GM19193 (cell line): Measurements from ENCODE around the gene HSF2BP.

Experiments
- POLR2A ChIP-seq: IDR thresholded peaks from 4 replicates; pipeline ENCODE4 v1.6.1; 2011; ENCODE audit not compliant: insufficient read depth, insufficient read length; ENCODE audit errors: extremely low read depth

Gene HSF2BP

GRCh38 chr21:43659136-43660000 is at the start of gene HSF2BP, which contains the start of gene RRP1B:
Gene HSF2BP (minus strand): TSS chr21:43659488. CDS start chr21:43658096, 1,392 bp downstream.
Gene RRP1B (plus strand): TSS chr21:43659560. CDS start chr21:43659665, 105 bp downstream.
- peak; percentile 91 for TF ChIP-seq POLR2A

DNA sequence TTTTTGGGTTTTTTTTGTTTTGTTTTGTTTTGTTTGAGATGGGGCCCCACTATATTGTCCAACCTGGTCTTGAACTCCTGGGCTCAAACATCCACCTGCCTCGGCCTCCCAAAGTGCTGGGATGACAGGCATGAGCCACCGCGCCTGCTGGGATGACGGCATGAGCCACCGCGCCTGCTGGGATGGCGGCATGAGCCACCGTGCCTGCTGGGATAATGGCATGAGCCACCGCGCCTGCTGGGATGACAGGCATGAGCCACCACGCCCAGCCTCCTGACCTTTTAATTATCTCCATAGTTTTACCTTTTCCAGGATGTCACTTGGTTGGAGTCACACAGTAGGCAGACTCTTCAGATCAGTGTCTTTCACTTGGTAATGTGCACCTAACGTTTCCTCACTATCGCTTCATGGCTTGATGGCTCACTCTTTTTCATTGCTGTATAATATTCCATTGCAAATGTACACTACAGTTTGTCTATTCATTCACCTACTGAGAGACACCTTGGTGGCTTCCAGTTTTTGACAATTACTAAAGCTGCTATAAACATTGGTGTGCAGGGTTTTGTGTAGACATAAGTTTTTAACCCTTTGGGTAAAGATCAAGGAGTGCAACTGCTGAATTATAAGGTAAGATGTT is 49.6 kb upstream of the HSF2BP start:
- TF ChIP-seq POLR2A = no peak

DNA sequence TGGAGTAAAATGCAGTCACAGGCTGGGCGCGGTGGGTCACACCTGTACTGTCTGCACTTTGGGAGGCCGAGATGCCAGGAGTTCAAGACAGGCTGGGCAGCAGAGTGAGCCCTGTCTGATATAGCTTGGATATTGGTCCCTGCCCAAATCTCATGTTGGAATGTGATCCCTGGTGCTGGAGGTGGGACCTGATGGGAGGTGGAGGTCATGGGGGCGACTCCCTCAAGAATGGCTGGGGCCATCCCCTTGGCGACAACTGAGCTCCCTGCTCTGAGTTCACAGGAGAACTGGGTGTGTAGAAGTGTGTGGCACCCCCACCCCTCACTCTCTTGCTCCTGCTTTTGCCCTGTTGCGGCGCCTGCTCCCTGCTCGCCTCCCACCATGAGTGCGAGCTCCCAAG is 48.2 kb upstream of the HSF2BP start:
- no peak for TF ChIP-seq POLR2A

DNA sequence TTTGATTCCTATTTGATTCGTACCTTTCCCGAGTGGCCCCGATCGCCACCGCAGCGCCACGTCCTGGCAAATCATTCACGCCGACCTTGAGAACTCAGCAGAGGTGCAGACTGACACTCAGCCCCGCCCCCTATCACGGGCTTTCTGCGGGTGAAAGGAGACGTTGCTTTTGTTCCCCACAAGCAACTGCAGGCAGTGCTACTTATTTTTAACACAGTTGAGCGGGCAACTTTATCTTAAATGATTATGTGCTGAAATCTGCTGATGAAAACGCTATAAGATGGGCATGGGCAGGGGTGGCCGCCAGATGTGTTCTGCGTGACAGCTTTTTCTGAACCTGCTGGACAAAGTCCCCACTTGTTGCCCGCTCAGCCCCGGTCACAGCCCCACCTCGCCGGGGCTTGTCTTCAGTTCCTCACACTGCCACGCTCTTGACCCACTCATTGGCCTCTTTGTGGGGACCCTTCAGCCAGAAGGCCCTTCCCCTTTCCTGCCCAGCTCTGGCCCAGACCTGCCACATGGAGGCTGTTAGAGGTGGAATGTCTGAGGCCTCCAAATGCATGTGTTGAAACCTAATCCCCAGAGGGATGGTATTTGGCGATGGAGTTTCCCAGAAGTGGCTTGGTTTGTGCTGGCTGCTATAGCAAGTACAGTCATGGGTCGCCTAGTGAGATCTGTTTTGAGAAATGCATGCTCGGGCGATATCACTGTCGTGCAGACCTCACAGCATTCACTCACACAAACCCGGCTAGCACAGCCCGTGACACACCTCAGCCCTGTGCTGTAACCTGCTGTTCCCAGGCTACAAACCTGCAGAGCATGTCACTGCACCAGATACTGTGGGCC is 44.0 kb upstream of the HSF2BP start:
- TF ChIP-seq POLR2A = no peak

GRCh38 chr21:43702785-43703034 is 43.4 kb upstream of the HSF2BP start:
- TF ChIP-seq POLR2A = no peak

GRCh38 chr21:43701936-43702784 is 42.9 kb upstream of the HSF2BP start:
- no peak for TF ChIP-seq POLR2A

GRCh38 chr21:43699933-43700599 is 40.8 kb upstream of the HSF2BP start:
- TF ChIP-seq POLR2A = no peak

DNA sequence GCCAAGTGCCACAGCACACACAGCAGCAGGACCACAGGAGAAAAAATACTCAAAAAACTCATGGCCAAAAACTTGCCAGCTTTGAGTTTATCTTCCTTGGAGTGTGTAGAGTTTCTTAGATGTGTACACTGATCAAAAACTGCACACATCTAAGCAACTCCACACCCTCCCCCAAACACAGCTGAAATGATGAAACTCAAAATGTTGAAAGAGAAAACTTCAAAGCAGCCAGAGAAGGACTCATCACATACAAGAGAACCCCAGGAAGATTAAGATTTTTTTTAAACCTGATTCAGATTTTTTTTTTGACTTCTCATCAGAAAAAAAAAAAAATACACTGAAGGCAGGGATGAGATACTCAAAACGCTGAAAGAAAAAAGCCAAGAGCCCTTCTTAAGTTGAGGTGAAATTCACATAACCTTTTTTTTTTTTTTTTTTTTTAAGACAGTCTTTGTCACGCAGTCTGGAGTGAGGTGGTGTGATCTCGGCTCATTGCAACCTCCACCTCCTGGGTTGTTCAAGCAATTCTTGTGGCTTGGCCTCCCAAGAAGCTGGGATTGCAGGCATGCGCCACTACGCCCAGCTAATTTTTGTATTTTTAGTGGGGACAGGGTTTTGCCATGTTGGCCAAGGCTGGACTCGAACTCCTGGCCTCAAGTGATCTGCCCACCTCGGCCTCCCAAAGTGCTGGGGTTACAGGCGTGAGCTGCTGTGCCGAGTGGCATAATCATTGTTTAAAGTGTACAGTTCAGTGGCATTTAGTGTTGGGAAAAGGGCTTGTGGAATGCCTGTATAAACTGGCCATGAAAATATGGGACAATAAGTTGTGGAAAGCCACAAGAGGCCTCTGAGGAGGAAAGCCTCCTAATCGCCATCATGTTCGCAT is 38.7 kb upstream of the HSF2BP start:
- no peak for TF ChIP-seq POLR2A

- TF ChIP-seq POLR2A = no peak
These were observed 36.9 kb upstream of the HSF2BP start for GRCh38 chr21:43696214-43696613.

DNA sequence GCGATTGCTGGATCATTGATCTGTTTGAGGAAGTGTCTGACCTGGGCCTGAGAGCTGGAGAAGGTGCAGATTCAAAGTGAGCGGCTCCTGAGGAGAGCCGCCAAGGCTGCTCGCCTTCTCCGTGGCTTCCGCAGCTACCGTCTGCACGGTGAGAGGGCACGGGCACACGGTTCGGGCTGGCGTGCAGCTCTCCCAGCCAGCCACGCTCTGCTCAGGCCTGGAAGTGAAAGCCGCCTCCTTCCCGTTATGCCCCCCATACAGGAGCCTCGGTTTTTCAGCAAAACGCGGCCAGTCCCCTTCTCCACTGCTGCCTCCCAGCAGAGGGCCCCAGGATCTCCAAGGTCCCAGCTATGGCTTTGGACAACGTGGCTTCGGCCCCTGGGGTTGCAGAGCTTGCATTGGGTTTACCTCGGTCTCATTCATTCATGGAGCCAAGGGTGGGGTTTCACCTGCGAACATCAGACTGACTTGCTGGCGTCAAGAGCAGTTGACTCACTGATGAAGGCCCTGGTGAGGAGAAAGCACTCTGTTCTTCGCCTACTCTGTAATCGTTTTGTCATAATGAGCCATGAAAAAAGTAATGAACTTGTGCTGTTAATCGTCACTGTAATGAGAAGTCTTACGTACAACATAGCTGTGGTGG is 35.3 kb upstream of the HSF2BP start:
- no peak for TF ChIP-seq POLR2A

GRCh38 chr21:43693981-43694380 is 34.7 kb upstream of the HSF2BP start:
- TF ChIP-seq POLR2A = no peak

DNA sequence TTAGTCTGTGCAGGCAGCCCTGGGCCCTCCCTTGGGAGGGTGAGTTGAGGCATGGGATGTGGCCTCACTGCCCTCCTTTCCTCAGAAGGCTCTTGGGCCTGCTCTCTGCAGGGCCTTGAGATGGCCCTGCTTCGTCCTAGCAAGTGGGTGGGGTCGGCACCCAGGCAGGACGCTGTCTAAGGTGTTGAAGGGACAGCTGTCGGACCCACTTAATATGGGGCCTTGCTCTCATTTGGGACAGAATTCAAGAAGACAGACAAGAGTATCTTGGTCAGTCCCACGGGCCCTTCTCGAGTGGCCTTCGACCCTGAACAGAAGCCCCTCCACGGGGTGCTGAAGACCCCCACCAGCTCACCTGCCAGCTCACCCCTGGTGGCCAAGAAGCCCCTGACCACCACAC is 33.7 kb upstream of the HSF2BP start:
- no peak for TF ChIP-seq POLR2A

DNA sequence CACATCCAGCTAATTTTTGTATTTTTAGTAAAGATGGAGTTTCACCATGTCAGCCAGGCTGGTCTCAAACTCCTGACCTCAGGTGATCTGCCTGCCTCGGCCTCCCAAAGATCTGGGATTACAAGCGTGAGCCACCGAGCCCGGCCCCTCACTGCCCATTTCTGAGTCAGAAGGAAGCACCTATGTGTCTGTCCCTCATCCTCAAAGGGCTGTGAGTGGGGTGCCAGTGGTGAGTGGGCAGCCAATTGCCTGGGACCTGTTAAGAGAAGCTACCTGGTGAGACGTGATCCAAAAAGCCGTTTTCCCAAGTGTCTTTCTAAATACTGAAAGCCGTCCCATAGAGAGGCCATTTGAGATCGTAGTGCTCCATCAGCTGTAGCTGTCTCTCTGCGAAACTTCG is 32.5 kb upstream of the HSF2BP start:
- no peak for TF ChIP-seq POLR2A
